ENCODE data around the gene CARD19.
"Not testable (repeated sequence)": the region's sequence is repeated elsewhere in the genome, so short reads cannot be mapped to it uniquely, and the experiment has no call there.

Gene CARD19

GRCh38 chr9:93099551-93100275 lies 3.7 kb downstream of the CARD19 start:
- in situ Hi-C loops (cut with MboI; ENCODE audit: low sequenced_read_pairs) = no loop called here

GRCh38 chr9:93100276-93100636 lies 4.2 kb downstream of the CARD19 start:
- in situ Hi-C loops (cut with MboI; ENCODE audit: low sequenced_read_pairs) = no loop called here

- in situ Hi-C loops (cut with MboI; ENCODE audit: low sequenced_read_pairs) = not testable (repeated sequence)
Measured at GRCh38 chr9:93101086-93101485, 5.1 kb downstream of the CARD19 start.

GRCh38 chr9:93105620-93106019 lies 9.6 kb downstream of the CARD19 start:
- in situ Hi-C loops (cut with MboI; ENCODE audit: low sequenced_read_pairs) = no loop called here

GRCh38 chr9:93107151-93107824 lies 11.3 kb downstream of the CARD19 start:
- in situ Hi-C loops (cut with MboI; ENCODE audit: low sequenced_read_pairs) = no loop called here

GRCh38 chr9:93107825-93108161 lies 11.8 kb downstream of the CARD19 start:
- in situ Hi-C loops (cut with MboI; ENCODE audit: low sequenced_read_pairs) = no loop called here

- in situ Hi-C loops (cut with MboI; ENCODE audit: low sequenced_read_pairs) = no loop called here
Measured at GRCh38 chr9:93108291-93109041, 12.4 kb downstream of the CARD19 start.

GRCh38 chr9:93110311-93110855 lies 14.4 kb downstream of the CARD19 start:
- in situ Hi-C loops (cut with MboI; ENCODE audit: low sequenced_read_pairs) = no loop called here

- in situ Hi-C loops (cut with MboI; ENCODE audit: low sequenced_read_pairs) = no loop called here
Measured at GRCh38 chr9:93111001-93111370, 15.0 kb downstream of the CARD19 start.

- in situ Hi-C loops (cut with MboI; ENCODE audit: low sequenced_read_pairs) = no loop called here
Measured at GRCh38 chr9:93111371-93112115, 15.5 kb downstream of the CARD19 start.

GRCh38 chr9:93112116-93112863 lies 16.3 kb downstream of the CARD19 start:
- in situ Hi-C loops (cut with MboI; ENCODE audit: low sequenced_read_pairs) = no loop called here

- in situ Hi-C loops (cut with MboI; ENCODE audit: low sequenced_read_pairs) = no loop called here
Measured at GRCh38 chr9:93112864-93113389, 16.9 kb downstream of the CARD19 start.

- in situ Hi-C loops (cut with MboI; ENCODE audit: low sequenced_read_pairs) = no loop called here
Measured at GRCh38 chr9:93114169-93114983, 18.4 kb downstream of the CARD19 start.

GRCh38 chr9:93114984-93115335 lies 18.9 kb downstream of the CARD19 start:
- in situ Hi-C loops (cut with MboI; ENCODE audit: low sequenced_read_pairs) = no loop called here

GRCh38 chr9:93115486-93116071 lies 19.6 kb downstream of the CARD19 start:
- in situ Hi-C loops (cut with MboI; ENCODE audit: low sequenced_read_pairs) = no loop called here

GRCh38 chr9:93116072-93116961 lies 20.3 kb downstream of the CARD19 start:
- in situ Hi-C loops (cut with MboI; ENCODE audit: low sequenced_read_pairs) = no loop called here

- in situ Hi-C loops (cut with MboI; ENCODE audit: low sequenced_read_pairs) = not testable (repeated sequence)
Measured at GRCh38 chr9:93117521-93117920, 21.5 kb downstream of the CARD19 start.

Data from HL-60/S4 treated with retinoic acid at 250 ng/mL for 4 days and 3 days (cell line).